Posterior cingulate gyrus (tissue), 11 donors: ENCODE results near the gene CYB5A.
"Not testable (repeated sequence)": the region's sequence is repeated elsewhere in the genome, so short reads cannot be mapped to it uniquely, and the experiment has no call there.

Experiments
- DNase-seq, 10 donors: peaks; one replicate each; pipeline versions ENCODE4 v3.0.0 to v3.0.0-alpha.2; 2020 to 2021; ENCODE audit warnings: mixed read lengths in 3 of 10
- intact Hi-C: fragments of 100-400 bp; cut with DNase I; formaldehyde crosslinking; loops from one replicate; pipeline ENCODE4 v1.15.1; 2023

CYB5A gene

DNA sequence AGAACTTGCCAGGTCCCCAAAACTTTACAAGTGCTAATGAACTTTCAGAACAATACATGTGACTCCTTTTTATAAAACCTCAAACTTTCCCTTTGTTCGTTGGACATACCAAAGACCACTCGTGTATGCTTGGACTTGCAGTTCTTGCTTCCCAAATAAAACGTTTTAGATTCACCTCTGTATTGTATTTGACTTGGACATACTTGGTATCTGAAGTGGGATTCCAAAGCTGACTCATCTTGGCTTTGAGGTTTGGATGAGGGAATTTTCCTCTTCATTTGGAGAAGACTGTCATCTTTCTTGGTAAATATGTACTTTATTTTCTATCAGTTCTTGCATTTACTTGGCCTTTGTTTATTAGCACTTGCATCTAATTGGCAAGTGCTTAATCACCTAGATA lies 8.0 kb upstream of the CYB5A start:
- intact Hi-C loops = loop anchor here (10.0 kb wide), 1 partner anchor 195 kb away; the partner anchor contains the start of gene CNDP2
- no peak for DNase-seq

DNA sequence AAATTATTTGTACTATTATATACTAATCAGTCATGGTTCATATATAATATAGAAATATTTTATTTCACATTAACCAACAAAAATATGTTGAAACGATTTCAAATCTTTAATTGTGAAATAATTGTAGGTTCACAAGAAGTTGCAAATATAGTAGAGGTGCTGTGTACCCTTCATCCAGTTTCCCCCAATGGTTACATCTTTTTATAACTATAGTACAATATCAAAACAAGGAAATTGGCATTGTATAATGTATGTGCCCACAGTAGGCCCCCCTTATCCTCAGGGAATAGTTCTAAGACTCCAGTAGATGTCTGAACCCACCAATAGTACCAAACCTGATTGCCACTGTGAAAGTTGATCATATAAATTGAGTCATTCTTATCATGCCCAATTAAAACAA lies 7.4 kb upstream of the CYB5A start:
- intact Hi-C loops = loop anchor here (10.0 kb wide), 1 partner anchor 196 kb away; the partner anchor contains the start of gene CNDP2
- DNase-seq = no peak

DNA sequence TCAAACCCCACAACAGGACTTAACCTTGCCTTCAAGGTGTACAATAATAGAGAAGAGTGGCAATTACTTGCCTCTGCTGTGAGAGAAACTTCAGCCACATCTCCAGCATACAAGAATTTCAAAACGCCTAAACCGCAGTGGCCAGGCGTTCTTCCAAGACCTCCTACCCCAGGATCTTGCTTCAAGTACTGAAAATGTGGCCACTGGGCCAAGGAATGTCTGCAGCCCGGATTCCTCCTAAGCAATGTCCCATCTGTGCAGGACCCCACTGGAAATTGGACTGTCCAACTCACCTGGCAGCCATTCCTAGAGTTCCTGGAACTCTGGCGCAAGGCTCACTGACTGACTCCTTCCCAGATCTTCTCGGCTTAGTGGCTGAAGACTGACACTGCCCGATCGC lies 2.8 kb upstream of the CYB5A start:
- peak in 1 of 10 donors; percentile 62 for DNase-seq
- intact Hi-C loops = loop anchor here (5.0 to 10.0 kb wide), 2 partner anchors 147 to 200 kb away; partner anchors contain the start of genes CNDP2, FBXO15 and TIMM21

DNA sequence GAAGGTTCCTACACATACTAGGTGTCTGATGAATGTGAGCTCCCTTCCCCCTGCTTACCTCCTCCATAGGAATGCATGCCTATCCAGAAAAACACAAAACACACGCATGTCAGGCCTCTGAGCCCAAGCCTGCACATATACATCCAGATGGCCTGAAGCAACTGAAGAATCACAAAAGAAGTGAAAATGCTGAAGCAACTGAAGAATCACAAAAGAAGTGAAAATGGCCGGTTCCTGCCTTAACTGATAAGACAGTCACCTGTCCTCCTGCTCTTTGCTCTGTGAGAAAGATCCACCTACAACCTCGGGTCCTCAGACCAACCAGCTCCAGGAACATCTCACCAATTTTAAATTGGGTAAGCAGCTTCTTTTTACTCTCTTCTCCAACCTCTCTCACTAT lies 1.2 kb upstream of the CYB5A start:
- DNase-seq = not testable (repeated sequence)
- intact Hi-C loops = loop anchor here (5.0 to 10.0 kb wide), 2 partner anchors 146 to 202 kb away; partner anchors contain the start of genes CNDP2, FBXO15 and TIMM21

DNA sequence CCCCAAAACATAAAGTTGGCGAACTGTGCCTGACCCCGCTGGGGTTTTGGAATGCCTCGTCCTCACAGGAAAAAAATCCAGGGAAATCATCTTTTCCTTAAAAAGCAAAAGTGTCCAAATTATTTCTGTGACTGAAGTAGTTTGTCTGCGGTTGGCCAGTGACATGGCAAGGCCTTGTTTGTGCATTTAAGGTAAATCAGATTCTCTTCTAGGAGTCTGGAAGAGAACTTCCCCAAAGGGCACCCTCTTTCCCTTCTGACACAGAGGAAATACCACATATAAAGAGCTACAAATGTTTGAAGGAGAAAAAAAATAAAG lies 737 bp upstream of the CYB5A start:
- DNase-seq = no peak
- intact Hi-C loops = loop anchor here (5.0 to 10.0 kb wide), 2 partner anchors 145 to 202 kb away; partner anchors contain the start of genes CNDP2, FBXO15 and TIMM21

DNA sequence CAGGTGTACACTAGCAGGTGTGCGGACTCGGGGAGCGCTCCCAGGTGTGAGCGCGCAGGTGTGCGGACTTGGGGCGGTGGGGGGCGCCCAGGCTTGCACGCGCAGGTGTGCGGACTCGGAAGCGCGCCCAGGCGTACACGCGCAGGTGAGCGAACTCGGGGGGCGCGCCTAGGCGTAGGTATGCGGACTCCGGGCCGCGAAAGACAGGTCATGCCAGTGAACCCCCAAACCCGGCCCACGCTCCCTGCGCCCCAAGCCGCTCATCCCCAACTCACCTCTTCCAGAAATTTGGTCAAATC lies 342 bp downstream of the CYB5A start:
- intact Hi-C loops = loop anchor here (5.0 to 10.0 kb wide), 2 partner anchors 144 to 203 kb away; partner anchors contain the start of genes CNDP2, FBXO15 and TIMM21
- no peak for DNase-seq

DNA sequence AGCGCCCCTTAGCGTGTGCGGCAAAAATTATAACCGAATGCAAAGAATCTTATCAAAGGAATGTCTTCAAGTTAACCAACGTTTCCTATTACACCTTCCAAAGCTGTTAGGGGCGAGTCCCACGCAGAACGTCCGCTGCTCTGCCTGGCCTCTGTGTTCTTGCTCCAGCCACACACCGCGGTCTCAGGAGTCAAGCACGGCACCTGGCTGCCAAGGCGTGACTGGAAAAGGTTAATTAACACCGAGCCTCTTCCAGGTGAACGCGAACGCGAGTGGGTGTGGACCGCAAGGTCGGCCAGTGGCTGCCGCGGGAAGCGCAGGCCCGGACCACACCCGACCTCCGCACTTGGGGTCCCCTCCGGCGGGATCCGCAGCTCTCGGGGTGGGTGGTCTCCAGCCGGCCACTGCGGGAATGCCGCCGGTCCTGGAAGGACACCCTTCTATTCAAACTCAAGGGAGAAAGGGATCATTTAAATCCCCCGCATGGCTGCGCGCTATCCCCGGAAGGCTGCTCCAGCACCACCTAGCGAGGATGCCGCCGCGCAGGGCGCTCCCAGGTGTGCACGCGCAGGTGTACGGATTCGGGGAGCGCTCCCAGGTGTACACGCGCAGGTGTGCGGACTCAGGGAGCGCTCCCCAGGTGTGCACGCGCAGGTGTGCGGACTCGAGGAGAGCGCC lies 830 bp downstream of the CYB5A start:
- intact Hi-C loops = loop anchor here (5.0 to 10.0 kb wide), 2 partner anchors 144 to 204 kb away; partner anchors contain the start of genes CNDP2, FBXO15 and TIMM21
- DNase-seq = peak in 3 of 10 donors; percentile 80 to 87 (median 87)

DNA sequence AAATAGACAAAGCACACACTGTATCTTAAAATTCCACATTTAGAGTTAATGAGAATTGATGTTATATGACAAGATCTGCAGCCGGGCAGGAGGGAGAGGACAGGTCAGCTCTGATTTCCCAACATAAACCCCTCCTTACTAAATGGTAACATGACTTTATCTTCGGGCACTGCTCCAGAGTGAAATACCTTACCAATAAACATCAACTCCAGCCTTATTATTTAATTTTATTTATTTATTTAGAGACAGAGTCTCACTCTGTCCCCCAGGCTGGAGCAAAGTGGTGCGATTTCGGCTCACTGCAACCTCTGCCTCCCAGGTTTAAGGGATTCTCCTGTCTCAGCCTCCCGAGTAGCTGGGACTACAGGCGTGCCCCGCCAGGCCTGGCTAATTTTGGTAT lies 1.7 kb downstream of the CYB5A start:
- intact Hi-C loops = loop anchor here (5.0 to 10.0 kb wide), 2 partner anchors 143 to 205 kb away; partner anchors contain the start of genes CNDP2, FBXO15 and TIMM21
- DNase-seq = no peak

DNA sequence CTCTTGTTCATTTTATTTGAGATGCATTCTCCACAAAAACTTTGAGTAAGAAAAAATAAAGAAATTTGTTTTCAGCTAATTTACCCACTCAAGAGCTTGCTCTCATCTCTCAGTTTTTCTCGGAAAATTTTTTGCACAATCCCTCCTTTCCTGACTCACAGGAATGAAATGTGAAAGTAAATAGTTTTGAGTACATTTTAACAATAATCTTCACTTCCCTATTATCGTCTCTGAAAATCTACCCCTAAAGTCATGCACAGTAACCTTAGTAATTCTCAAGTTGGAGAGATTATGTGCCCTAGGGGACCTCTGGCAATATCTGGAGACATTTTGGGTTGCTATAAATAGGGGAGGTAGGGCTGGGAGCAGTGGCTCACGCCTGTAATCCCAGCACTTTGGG lies 2.6 kb downstream of the CYB5A start:
- DNase-seq = no peak
- intact Hi-C loops = no loop called here

DNA sequence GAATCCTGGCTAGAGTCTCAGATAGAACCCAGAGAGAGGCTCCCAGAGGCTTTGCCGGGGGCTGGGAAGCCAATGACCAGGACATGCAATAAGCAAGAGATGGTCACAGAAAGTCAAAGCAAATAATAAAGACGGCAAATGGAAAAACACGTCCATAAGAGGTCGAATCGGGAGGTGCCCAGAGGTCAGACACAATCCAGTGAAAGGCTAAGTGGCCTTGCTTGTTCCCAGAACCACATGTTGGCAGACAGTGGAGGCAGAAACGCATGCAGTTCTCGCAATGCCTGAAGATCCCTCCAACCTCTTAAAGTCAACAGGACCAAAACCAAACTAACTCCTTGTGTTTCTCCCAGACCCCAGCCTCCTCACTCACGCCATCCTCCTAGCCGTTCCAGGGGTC lies 3.0 kb downstream of the CYB5A start:
- intact Hi-C loops = no loop called here
- no peak for DNase-seq

DNA sequence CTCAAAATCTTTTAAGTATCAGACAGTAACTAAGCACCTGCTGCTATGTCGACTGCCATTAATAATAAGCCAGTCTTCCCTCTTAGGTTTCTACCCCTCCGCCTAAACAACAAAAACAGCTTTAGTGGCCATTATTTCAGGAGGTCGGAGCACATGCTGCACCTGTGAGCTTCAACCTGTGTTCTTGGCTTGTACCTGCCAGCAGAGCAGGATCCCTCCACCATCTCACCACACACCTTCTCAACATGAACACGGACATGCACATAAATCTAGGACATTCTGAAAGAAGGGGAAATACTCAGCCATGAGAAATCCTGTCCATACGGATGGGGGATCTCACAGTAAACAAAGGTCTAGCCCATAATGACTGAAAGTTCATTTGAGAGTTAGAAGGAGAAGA lies 3.7 kb downstream of the CYB5A start:
- intact Hi-C loops = no loop called here
- no peak for DNase-seq

DNA sequence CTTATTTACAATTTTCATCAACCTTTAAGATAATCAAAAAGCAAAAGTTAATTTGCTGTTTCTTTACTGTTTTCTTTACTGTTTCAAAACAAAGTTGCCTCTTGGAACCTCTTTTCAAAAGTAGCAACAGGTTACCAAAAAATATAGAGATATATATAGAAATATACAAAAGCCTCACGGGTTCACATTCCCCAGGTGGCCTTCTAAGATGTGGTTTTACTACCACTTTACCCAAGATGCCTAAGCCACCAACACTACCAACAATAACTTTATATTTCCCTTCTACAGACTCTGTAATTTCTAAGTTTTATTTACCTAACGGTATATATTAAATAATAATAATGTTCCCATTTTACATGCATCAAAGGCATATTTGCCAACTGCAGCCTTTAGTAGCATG lies 4.9 kb downstream of the CYB5A start:
- no peak for DNase-seq
- intact Hi-C loops = no loop called here

DNA sequence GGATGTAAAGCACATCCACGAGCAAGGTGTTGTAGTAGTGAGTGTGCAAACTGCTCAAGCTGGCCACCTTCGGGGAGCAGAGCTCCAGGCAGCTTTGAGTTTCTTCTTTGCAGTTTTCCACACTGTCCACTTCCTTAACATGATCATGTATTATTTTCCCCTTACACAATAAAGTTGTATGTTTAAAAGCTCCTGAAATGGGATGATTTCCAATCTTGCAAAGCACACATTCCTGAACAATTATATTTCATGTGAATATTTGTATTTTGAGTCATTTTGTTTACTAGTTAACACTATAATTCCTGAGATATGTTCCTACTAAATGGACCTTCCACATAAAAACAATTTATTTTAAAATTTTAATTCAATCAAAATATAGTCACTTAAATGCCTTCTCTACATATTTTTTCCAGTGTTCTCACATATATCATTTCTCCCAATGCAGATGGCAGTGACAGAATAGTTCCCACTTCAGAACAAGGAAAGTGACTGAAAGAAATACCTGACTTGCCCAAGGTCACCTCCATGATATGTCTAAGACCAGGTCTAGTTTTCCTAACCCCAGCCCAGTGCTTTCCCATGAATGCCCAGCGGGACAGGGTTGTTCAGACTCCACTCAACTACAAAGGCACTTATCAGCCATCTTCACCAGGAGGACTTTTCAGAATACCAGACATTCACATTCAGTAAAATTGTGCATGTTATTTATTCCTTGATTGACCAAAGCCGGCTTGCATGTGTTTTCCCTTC lies 5.5 kb downstream of the CYB5A start:
- intact Hi-C loops = no loop called here

DNA sequence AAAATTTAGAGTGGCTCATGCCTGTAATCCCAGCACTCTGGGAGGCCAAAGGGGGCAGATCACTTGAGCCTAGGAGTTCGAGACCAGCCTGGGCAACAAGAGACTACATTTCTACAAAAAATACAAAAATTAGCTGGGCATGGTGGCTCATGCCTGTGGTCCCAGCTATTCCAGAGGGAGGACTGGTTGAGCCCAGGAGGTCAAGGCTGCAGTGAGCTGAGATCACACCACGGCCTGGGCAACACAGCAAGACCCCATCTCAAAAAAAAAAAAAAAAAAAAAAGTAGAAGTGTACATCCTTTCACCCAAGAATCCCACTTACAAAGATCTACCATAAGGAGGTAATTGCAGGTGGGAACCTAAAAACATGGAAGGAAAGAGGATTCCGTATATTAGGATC lies 6.2 kb downstream of the CYB5A start:
- DNase-seq, intact Hi-C loops: not testable (repeated sequence)

More for the DNA sequence above, 5.5 kb downstream of the CYB5A start:
- DNase-seq = no peak

DNA sequence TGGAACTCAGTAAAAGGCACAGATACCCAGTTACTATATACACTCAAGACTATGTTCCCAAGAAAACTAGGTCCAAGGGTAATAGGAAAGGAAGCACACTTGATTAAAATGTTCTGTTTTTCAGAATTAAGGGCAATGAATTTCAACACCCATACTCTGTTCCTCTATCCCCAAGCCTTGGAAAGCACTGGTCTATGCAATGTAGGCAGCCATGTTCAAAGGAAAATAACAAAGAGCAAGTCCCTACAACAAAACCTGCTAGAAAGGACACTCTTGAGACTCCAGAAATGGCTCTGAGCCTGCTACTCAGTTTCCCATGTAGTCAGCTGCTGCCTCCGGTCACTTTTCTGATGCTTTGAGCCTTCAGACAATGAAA lies 6.8 kb downstream of the CYB5A start:
- intact Hi-C loops = no loop called here
- DNase-seq = no peak

DNA sequence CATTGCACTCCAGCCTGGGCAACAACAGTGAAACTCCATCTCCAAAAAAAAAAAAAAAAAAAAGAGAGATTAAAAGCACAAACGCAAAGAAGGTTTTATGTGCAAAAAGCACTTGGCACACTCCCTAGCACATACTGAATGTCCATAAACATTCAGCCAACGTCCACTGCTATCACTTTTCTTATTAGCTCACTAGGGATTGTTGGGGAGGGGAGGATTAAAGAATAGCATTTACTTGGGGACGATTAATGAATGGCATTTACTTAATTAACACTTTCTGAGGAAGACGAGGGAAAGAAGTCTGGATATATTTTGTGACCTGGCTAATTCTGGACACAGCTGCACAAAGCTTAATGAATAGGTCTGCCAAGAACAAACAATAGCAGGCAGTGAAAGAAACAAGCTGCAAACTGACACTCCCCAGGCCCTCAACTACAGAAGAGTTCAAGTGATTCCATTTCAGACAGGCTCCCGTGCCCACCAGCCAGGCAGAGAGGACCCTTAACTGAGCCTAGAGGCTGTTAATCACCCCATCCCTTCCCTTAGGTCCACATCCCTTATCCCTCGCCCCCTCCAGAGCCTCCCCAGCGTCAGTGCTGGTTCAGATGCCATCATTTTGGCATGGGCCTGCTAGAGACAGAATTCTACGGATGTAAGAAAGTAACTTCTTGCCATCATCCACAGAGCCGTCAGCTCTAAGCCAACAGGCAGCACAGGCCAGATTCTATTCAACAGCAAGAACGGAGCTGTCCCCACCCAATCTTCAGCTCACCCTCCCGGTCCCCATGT lies 7.4 kb downstream of the CYB5A start:
- intact Hi-C loops = no loop called here
- peak in 1 of 10 donors; percentile 68 for DNase-seq

DNA sequence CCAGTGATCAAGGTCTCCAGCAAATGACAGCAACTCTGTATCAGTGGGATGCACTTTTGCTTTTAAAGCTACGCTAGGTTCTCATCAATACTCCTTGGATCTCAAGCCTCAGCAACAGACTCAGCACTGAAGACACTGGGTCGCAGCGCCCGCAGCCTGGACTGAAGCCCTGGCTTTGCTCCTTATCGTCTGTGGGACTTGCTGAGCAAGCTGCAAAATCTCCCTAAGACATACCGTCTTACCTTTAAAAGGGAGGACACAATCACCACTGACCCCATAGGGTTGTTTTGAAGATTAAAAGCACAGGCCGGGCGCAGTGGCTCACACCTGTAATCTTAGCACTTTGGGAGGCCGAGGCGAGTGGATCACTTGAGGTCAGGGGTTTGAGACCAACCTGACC lies 8.1 kb downstream of the CYB5A start:
- intact Hi-C loops = no loop called here

DNA sequence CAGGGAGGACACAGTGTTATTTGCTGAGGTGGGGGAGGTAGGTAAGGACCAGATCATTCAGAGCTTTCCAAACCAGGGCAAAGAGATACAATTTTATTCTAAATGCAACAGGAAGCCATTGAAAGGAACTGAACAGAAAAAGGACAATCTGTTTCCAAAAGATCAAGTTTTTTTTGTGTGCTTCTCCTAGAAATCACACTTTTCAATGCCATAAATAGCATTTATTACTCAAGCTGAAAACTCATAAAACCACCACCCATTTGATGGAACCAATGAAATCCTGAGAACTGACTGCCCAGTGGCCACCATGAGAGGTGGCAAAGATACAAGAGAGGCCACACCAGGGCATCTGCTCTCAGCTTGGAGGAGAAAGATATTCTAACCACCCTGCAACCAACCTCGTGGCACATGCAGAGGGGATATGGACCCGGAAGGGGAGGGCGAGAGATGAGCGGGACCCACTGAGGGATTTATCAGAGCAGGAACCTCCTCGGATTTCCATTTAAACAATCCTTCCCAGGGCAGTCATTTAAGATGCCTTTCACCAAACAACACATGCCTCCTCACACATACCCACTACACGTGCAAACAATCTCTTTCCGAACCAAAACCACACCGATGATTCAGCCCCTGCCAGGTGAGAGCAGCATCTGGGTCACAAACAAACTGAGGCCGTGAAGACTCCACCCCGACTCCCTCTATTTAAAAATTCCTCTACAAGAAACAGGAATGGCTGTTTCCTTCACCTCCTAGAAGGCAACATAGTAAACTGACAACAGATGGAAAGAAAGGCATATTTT lies 8.8 kb downstream of the CYB5A start:
- intact Hi-C loops = no loop called here

More for the DNA sequence above, 8.1 kb downstream of the CYB5A start:
- DNase-seq = no peak

DNA sequence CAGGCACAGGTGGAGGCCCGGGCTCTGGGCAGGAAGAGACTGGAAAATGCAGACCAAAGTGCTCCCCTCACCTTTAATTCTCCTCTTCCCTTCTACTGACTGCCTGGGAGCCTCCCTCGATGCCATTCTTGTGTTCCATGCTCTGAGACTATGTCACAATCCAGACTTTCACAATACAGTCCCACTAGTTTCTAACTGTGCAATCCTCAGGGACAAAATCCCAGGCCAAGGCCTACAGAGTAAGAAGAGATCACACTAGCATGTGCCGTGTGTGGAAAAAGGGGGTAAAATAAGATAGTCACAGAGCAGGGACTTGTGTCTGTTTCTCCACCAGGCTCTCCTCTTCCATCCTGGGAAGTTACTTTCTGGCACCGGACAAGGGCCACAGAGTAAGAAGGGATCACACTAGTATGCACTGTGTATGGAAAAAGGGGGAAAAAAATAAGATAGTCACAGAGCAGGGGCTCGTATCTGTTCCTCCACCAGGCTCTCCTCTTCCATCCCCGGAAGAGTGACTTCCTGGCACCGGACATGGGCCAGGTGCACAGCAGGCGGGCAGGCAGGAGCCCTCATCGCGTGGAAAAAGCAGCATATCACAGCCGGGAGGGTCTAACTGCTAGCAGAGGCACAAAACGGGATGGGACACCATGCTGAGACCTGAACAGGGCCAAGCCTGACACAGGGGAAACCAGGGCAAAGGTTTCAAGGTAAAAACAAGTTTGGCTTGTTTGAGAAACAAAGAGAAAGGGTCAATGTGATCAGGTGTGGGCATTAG lies 9.6 kb downstream of the CYB5A start:
- DNase-seq = no peak
- intact Hi-C loops = no loop called here

More for the DNA sequence above, 8.8 kb downstream of the CYB5A start:
- no peak for DNase-seq
